RWPE2 (cell line): ENCODE measurements around the gene TMEM203.

Source experiments
- ATAC-seq: fragments of 200-7000 bp; cut with Tn5 transposase; 3 replicates; pipeline ENCODE4 v1.9.1; 2021; ENCODE audit warnings: low read depth
- DNase-seq: peaks from one replicate; pipeline ENCODE4 v3.0.0-alpha.2; 2020; ENCODE audit warnings: low spot score
- H3K27ac ChIP-seq: fragments of 450-650 bp; 2 replicates; pipeline ENCODE4 v1.5.1; 2017; ENCODE audit warnings: mild to moderate bottlenecking; ENCODE audit not compliant: poor library complexity, severe bottlenecking
- H3K27me3 ChIP-seq: fragments of 250-450 bp; sonication (Bioruptor Pico); 2 replicates; pipeline ENCODE4 v1.5.1; 2021; ENCODE audit warnings: mild to moderate bottlenecking, moderate library complexity; ENCODE audit not compliant: insufficient read depth, poor library complexity, severe bottlenecking
- H3K36me3 ChIP-seq: fragments of 250-450 bp; sonication (Bioruptor Pico); 2 replicates; pipeline ENCODE4 v1.5.1; 2020; ENCODE audit warnings: low read depth, mild to moderate bottlenecking, moderate library complexity
- H3K4me1 ChIP-seq: fragments of 250-450 bp; sonication (Bioruptor Pico); 2 replicates; pipeline ENCODE4 v1.5.1; 2021; ENCODE audit warnings: mild to moderate bottlenecking, moderate library complexity; ENCODE audit not compliant: insufficient read depth, poor library complexity, severe bottlenecking
- H3K4me3 ChIP-seq: fragments of 250-450 bp; sonication (Bioruptor Pico); 2 replicates; pipeline ENCODE4 v1.5.1; 2021; ENCODE audit warnings: mild to moderate bottlenecking, moderate library complexity; ENCODE audit not compliant: severe bottlenecking
- H3K9me3 ChIP-seq: fragments of 250-450 bp; sonication (Bioruptor Pico); 2 replicates; pipeline ENCODE4 v1.5.1; 2021; ENCODE audit warnings: mild to moderate bottlenecking, moderate library complexity; ENCODE audit not compliant: severe bottlenecking
- CTCF ChIP-seq: fragments of 450-650 bp; IDR thresholded peaks from one replicate; pipeline ENCODE4 v1.5.1; 2017; ENCODE audit warnings: mild to moderate bottlenecking, moderate library complexity; ENCODE audit not compliant: poor library complexity, severe bottlenecking

The TMEM203 gene

GRCh38 chr9:137228968-137229896, 23.8 kb upstream of the TMEM203 start:
- H3K4me3 ChIP-seq = no peak overlapping the region
- H3K36me3 ChIP-seq = no peaks in the 10 kb centered on the region
- H3K27me3 ChIP-seq = peaks cover 2% of the 10 kb centered on the region
- DNase-seq (no peak), ATAC-seq (no peak)
- H3K9me3 ChIP-seq = no peaks in the 10 kb centered on the region
- no peak overlapping the region for H3K27ac ChIP-seq
- no peak for TF ChIP-seq CTCF
- peaks cover 30% of the 10 kb centered on the region for H3K4me1 ChIP-seq

- H3K4me3 ChIP-seq = no peak overlapping the region
- no peaks in the 10 kb centered on the region for H3K9me3 ChIP-seq
- no peaks in the 10 kb centered on the region for H3K27me3 ChIP-seq
- H3K4me1 ChIP-seq = peaks cover 32% of the 10 kb centered on the region
- no peaks in the 10 kb centered on the region for H3K36me3 ChIP-seq
- DNase-seq (no peak), ATAC-seq (no peak)
- no peak overlapping the region for H3K27ac ChIP-seq
- TF ChIP-seq CTCF = no peak
Observed at GRCh38 chr9:137228506-137228967, 23.1 kb upstream of the TMEM203 start.

GRCh38 chr9:137227853-137228505, 22.5 kb upstream of the TMEM203 start:
- no peak overlapping the region for H3K4me3 ChIP-seq
- TF ChIP-seq CTCF = peak; percentile 46
- no peaks in the 10 kb centered on the region for H3K27me3 ChIP-seq
- H3K36me3 ChIP-seq = no peaks in the 10 kb centered on the region
- H3K27ac ChIP-seq = peak overlapping the region; percentile 92
- no peaks in the 10 kb centered on the region for H3K9me3 ChIP-seq
- ATAC-seq = no peak
- peaks cover 32% of the 10 kb centered on the region for H3K4me1 ChIP-seq
- no peak for DNase-seq

GRCh38 chr9:137227054-137227852, 21.8 kb upstream of the TMEM203 start, which contains the start of gene RNF224:
Gene RNF224 (plus strand): TSS chr9:137227502. CDS start chr9:137228336, 834 bp downstream.
- DNase-seq (peak; percentile 91), ATAC-seq (peak; percentile 50)
- Histone ChIP-seq H3K27me3 (no peaks in the 10 kb centered on the region), H3K36me3 (no peaks in the 10 kb centered on the region), H3K9me3 (no peaks in the 10 kb centered on the region), H3K4me3 (no peak within 1 kb of the TSS), H3K4me1 (peaks cover 32% of the 10 kb centered on the region), H3K27ac (peak within 1 kb of the TSS; percentile 92)
- peak; percentile 88 for TF ChIP-seq CTCF
